Measurements from ENCODE around the gene HBB.

GRCh38 chr11:5188201-5188600 lies 38.7 kb downstream of the HBB start:
- TF ChIP-seq, protein P1, sequence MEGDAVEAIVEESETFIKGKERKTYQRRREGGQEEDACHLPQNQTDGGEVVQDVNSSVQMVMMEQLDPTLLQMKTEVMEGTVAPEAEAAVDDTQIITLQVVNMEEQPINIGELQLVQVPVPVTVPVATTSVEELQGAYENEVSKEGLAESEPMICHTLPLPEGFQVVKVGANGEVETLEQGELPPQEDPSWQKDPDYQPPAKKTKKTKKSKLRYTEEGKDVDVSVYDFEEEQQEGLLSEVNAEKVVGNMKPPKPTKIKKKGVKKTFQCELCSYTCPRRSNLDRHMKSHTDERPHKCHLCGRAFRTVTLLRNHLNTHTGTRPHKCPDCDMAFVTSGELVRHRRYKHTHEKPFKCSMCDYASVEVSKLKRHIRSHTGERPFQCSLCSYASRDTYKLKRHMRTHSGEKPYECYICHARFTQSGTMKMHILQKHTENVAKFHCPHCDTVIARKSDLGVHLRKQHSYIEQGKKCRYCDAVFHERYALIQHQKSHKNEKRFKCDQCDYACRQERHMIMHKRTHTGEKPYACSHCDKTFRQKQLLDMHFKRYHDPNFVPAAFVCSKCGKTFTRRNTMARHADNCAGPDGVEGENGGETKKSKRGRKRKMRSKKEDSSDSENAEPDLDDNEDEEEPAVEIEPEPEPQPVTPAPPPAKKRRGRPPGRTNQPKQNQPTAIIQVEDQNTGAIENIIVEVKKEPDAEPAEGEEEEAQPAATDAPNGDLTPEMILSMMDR (IDR thresholded peaks at IDR 0.05; ENCODE audit: borderline replicate concordance, extremely low read depth, low read length, poor library complexity, severe bottlenecking): no peak
- no peak for TF ChIP-seq EZH2 (IDR thresholded peaks at IDR 0.05; ENCODE audit: borderline replicate concordance, low read depth, low read length, severe bottlenecking)

Measured in DND-41 (cell line).